T-helper 1 cell (primary cell): Measurements from ENCODE around the gene ANKHD1.
"Not testable (repeated sequence)": the region's sequence is repeated elsewhere in the genome, so short reads cannot be mapped to it uniquely, and the experiment has no call there.

Experiments
- DNase-seq, 5 donors: peaks; one replicate each; pipeline ENCODE4 v3.0.0-alpha.2; 2012 to 2020

Gene ANKHD1

DNA sequence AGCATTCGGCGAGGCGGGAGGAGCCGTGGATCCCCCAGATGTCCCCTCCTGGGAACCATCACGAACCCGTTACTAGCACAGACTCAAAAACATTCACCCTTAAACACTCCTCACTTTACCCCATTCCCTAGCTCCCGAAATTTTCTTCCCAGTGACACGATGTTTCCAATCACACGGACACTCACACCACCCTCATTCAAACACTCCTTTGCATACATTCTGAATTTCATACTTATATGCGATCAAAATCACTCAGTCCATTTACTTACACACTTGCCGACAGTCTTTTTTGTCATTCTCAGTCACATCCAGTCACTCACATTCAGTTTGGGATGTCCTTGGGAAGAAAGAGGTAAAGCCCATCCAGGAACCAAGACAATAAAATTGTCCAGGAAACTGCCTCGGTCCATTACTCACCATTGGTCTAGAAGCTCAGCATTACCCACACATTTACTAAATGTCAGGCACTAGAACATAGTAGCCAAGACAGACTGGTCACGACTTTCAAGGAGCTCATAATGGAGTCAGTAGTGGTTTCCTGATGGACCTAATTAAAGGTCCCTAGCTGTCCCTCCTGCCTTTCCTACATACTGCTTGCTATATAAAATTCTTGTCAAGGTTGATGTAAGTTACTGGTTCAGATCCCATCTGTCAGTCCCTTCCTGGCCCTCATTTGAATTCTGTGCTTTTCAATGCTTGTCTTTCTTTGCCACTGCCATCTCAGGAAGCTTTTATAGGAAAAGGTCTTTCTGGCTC is 163.6 kb downstream of the ANKHD1 start:
- DNase-seq: no peak

GRCh38 chr5:140565780-140566095 is 164.1 kb downstream of the ANKHD1 start:
- no peak for DNase-seq

DNA sequence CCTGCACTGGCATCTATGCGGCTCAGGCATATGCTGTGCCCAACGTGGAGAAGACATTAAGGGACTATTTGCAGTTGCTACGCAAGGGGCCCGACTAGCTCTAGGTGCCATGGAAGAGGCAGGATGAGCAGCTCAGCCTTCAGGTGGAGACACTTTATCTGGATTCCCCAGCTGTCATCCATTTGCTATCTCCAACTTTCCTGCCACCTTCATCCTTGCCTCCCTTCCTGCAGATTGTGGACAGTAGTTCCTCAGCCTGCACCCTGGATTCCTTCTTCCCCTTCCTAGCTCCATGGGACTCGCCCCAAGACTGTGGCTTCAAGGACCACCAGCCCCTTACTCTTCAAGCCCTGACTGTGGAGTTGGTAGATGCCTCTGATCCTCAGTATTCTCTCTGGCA is 165.0 kb downstream of the ANKHD1 start:
- no peak for DNase-seq

DNA sequence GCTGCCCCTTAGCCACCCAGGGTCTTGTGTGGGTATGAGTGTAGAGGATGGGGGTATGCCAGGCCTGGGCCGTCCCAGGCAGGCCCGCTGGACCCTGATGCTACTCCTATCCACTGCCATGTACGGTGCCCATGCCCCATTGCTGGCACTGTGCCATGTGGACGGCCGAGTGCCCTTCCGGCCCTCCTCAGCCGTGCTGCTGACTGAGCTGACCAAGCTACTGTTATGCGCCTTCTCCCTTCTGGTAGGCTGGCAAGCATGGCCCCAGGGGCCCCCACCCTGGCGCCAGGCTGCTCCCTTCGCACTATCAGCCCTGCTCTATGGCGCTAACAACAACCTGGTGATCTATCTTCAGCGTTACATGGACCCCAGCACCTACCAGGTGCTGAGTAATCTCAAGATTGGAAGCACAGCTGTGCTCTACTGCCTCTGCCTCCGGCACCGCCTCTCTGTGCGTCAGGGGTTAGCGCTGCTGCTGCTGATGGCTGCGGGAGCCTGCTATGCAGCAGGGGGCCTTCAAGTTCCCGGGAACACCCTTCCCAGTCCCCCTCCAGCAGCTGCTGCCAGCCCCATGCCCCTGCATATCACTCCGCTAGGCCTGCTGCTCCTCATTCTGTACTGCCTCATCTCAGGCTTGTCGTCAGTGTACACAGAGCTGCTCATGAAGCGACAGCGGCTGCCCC is 165.6 kb downstream of the ANKHD1 start:
- DNase-seq: no peak

DNA sequence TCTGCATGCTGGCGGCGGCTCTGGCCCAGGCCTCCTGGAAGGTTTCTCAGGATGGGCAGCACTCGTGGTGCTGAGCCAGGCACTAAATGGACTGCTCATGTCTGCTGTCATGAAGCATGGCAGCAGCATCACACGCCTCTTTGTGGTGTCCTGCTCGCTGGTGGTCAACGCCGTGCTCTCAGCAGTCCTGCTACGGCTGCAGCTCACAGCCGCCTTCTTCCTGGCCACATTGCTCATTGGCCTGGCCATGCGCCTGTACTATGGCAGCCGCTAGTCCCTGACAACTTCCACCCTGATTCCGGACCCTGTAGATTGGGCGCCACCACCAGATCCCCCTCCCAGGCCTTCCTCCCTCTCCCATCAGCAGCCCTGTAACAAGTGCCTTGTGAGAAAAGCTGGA is 166.2 kb downstream of the ANKHD1 start:
- DNase-seq: no peak

- no peak for DNase-seq
Observed at GRCh38 chr5:140568443-140569063, 166.9 kb downstream of the ANKHD1 start.

- DNase-seq: peak in 1 of 5 donors; percentile 42
Observed at GRCh38 chr5:140569197-140569596, 167.6 kb downstream of the ANKHD1 start.

DNA sequence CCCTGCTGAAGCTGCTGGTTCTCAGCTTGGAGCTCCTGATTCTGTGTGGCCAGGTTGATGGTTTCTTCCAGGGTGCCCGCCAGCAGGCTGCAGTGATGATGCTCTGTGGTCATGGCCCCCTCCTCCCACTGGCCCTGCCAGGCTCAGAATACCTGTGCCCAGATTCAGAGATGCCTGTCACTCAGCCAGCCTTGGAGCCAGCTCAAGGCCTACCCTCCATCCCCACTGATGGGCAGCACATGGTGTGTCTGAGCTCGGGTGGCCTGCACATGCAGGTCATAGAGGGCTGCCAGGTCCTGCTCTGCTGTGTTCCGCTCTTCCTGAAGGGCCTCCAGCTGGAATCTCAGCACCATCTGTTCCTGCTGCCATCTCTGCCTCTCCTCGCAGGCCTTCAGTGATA is 168.4 kb downstream of the ANKHD1 start:
- DNase-seq: no peak

GRCh38 chr5:140570488-140570887 is 168.9 kb downstream of the ANKHD1 start:
- DNase-seq: no peak

GRCh38 chr5:140571105-140571504 is 169.5 kb downstream of the ANKHD1 start:
- no peak for DNase-seq

GRCh38 chr5:140573683-140574082 is 172.1 kb downstream of the ANKHD1 start:
- DNase-seq: no peak

DNA sequence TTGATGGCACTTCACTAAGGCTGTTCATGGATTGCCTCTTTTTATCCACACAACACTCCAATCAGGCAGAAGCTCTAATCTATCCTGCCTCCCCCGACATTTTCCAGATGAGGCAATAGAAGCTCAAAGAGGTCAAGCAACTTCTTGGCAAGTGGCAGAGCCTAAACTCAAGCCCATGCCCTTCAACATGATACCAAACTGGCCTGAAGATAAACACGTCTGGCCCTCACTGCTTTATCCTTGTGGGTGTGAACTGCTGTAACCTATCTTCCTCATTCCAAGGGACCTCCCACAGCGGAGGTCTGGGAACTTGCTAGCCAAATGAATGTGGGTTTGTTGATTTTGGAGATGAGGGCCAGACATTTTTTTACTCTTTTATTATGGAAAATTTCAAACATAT is 172.5 kb downstream of the ANKHD1 start:
- no peak for DNase-seq

GRCh38 chr5:140575309-140575708 is 173.7 kb downstream of the ANKHD1 start:
- DNase-seq: no peak

DNA sequence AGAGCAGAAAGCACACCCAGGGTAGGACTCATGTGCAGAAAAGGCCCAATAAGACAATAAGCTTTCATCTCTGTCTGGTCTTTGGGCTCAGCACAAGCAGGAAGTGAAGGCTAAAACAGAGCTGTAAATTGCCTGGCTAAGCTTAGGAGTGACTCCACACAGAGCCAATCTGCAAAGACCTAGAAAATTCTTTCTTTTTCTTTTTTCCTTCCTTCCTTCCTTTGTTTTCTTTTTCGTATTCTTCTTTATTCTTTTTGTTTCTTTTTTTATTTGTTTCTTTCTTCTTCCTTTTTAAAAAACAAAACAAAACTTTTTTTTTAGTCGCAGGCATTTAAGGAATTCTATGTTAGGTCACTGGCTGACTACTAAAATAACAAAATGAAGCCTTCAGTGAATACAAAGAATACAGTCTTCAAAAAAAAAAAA is 175.2 kb downstream of the ANKHD1 start:
- DNase-seq: no peak

GRCh38 chr5:140579188-140579747 is 177.6 kb downstream of the ANKHD1 start:
- not testable (repeated sequence) for DNase-seq

- DNase-seq: no peak
Observed at GRCh38 chr5:140587495-140587894, 185.9 kb downstream of the ANKHD1 start.

GRCh38 chr5:140588311-140589070 is 186.9 kb downstream of the ANKHD1 start:
- DNase-seq: no peak
